GM21423 (cell line): ENCODE results near the gene PDE10A.
"Not testable (repeated sequence)": the region's sequence is repeated elsewhere in the genome, so short reads cannot be mapped to it uniquely, and the experiment has no call there.

Experiments
- ATAC-seq: cut with Tn5 transposase; IDR thresholded peaks from one replicate; pipeline ENCODE4 v1.9.1; 2021; ENCODE audit warnings: mild to moderate bottlenecking, moderate library complexity; ENCODE audit not compliant: unreplicated experiment

Gene PDE10A

GRCh38 chr6:165558097-165558496 is 104.9 kb downstream of the PDE10A start:
- not testable (repeated sequence) for ATAC-seq

DNA sequence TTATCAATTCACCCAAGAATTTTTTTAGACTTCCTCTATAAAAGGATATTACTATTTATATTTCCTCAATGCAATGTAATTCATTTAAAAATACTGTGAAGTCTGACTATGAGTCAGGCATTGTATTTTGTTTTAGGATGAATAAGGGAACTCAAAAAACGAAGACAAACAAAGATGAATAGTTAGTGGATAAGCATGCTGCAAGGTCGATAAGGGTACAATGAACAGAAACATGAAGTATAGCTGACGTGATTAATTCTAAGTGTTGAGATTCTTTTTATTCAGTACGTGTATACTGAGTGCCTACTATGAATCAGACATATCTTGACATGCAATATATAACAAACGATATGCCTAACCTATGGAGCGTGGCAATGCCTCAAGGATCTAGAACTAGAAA is 105.4 kb downstream of the PDE10A start:
- ATAC-seq = no peak

DNA sequence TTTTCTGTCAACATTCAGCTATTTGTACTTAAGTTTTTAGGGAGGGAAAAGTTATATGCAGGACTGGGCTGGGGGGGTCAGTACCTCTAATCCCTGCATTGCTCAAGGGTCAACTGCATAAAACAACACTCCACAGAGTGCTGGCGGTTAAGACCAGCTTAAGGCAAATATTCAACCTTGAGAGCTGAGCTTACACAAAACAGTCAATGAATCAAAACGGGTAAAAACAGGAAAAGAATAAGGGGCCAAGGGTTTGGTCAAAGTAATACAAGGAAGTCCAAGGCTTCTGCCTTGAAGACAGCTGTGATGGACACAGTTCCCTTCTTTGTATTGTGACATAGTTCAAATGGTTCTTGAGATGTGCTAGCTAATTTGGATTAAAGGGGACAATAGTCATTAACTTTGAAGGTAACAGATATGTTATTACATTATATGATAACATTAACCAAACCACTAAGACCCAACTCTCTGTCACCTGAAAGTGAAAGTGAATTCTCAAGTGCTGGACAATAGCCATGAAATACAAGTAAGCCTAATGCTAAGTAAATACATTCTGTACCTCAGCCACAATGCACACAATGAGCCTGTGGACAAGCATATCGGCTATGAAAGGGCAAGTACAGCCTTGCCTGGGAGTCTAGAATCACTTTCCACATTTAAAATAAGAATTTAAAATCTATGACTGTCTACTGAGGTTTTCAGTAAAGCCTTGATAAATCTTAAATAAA is 106.8 kb downstream of the PDE10A start:
- peak; percentile 48 for ATAC-seq

DNA sequence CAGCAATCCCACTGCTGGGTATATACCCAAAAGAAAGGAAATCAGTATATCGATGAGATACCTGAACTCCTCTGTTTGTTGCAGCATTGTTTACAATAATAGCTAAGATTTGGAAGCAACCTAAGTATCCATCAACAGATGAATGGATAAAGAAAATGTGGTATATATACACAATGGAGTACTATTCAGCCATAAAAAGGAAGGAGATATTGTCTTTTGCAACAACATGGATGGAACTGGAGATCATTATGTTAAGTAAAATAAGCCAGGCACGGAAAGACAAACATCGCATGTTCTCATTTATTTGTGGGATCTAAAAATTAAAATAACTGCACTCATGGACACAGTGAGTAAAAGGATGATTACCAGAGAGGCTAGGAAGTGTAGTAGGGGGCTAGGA is 108.4 kb downstream of the PDE10A start:
- ATAC-seq = not testable (repeated sequence)

GRCh38 chr6:165552248-165552736 is 110.7 kb downstream of the PDE10A start:
- ATAC-seq = no peak

DNA sequence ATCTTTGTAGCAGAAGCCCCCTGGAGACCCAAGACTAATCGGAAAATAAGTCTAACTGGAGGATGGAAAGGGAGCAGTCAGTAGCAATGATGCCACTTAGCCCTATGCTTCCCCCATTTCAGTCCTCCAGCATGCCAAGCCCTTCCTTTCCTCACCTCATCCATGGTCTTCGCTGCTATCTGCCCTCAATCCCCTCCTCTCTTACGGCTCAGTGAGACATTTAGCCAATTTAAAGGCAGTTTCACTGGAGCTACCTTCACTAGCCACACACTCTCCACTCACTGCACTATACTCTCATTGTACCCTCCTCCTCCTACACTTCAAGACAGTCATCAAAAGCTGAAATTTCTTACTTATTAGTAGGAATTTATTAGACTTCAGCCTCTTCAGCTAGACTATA is 111.2 kb downstream of the PDE10A start:
- ATAC-seq = no peak

GRCh38 chr6:165548450-165548849 is 114.6 kb downstream of the PDE10A start:
- ATAC-seq = no peak

- ATAC-seq = no peak
Observed at GRCh38 chr6:165545806-165546205, 117.2 kb downstream of the PDE10A start.

GRCh38 chr6:165543781-165544180 is 119.3 kb downstream of the PDE10A start:
- no peak for ATAC-seq

GRCh38 chr6:165536911-165537310 is 126.1 kb downstream of the PDE10A start:
- ATAC-seq = no peak

DNA sequence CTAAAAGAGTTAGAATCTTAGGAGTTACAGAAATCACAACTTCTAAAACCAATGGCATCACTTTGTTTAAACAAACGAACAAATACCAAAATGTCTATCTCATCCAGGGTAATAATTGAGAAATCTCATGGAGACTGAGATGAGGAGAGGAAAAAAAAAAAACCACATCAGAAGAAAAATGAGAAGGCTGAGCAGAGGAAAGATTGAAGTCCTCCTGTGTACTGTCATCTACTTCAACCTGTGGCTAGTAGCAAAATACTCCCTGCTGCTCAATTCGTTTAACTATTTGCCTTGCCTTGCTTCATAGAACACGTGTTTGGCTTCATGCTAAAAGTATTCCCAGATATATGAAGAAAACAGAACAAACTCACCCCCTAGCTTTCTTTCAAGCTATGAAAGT is 143.7 kb downstream of the PDE10A start:
- no peak for ATAC-seq

DNA sequence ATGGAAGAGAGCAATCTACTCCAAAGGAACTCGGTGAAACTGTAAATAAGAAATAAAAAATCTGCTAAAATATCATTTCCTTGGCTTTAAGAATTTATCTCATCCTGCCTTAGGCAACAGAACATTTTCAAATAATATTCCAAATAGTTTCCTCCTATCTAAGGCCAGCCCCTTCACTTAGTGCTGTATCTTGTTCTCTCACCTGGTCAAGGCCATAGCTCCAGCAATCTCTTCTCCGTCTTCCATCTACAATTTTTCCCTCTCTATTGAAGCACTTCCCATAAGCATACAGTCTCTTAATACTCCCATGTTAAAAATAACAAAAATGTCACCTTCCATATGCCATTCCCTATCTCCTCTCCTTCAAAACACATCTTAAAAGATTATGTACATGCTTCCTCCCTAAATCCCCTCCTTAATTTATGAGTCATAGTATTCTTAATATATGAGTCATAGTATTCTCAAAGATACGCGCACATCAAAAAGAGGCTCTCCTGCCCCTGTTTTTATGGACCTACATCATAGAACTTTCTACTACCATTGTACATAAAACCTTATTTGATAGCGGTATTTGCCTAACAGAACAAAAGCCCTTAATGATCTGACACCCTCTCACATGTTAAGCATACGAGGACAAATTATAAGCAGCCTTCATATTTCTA is 146.9 kb downstream of the PDE10A start:
- no peak for ATAC-seq

GRCh38 chr6:165514621-165515020 is 148.4 kb downstream of the PDE10A start:
- ATAC-seq = no peak

- peak; percentile 91 for ATAC-seq
Observed at GRCh38 chr6:165511807-165512206, 151.2 kb downstream of the PDE10A start.

GRCh38 chr6:165508321-165508869 is 154.6 kb downstream of the PDE10A start:
- no peak for ATAC-seq

DNA sequence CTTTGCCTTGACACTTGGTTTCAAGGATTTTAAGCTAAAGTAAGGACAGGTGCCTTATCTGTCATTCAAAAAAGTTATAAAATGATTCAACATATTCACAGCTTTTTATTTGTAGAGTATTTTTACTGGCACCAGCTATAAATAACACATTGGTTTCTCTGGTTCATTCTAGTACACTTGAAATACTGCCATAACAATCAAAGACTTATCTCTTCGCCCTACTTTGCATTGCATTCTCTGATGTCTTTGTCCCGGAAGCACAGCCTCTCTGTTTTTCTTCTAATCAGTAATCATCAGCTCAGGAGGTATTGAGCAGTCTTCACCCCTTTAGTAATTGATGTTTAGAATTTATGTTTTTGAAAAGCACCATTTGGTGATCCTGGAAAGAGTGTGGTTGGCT is 156.4 kb downstream of the PDE10A start:
- ATAC-seq = no peak

GRCh38 chr6:165500214-165500907 is 162.7 kb downstream of the PDE10A start:
- not testable (repeated sequence) for ATAC-seq

DNA sequence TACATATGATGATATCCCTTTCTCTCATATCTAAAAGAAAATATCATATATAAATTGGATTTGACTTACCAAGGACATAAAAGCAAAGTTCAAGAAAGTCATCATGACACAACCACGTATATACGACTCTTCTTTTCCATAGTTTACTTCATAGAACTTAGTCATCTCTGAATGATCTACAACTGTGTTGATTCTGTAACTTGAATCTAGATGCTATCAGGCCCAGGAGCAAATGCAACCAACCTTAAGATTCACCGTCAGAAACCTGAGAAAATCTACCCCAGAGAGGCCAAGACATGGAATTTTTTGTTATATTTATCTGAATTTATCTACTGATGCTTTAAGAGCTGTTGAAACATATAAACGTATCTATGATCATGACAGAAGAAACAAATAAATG is 165.6 kb downstream of the PDE10A start:
- ATAC-seq = no peak

DNA sequence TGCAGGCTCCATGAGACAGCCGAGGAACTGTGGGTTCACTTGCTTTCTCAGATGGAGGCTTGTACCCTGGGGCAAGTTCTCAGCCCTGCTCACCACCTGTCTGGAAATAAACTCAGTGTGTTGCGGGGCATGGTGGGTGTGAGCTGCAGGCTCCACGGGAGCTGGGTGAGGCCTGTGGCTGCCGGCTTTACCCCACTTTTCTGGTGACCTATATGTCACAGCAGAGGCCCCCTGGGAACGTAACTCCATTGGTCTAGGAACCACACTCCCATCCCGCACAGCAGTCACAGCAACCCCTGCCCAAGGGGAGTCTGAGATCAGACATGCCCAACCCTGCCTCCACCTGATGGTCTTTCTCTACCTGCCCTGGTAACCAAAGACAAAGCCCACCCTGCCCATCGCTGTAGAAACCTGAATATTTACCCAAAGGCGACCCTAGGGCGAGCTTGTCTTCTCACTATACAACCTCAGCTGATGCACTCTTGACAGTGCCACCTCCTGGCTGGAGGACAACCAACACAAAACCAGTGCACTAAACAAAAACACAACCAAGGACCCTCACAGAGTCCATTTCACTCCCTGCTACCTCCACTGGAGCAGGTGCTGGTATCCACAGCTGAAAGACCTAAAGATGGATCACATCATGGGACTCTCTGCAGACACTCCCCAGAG is 174.3 kb downstream of the PDE10A start:
- no peak for ATAC-seq

- no peak for ATAC-seq
Observed at GRCh38 chr6:165487950-165488349, 175.1 kb downstream of the PDE10A start.

GRCh38 chr6:165487347-165487746 is 175.7 kb downstream of the PDE10A start:
- no peak for ATAC-seq
